ENCODE measurements around the gene ITGAE.

The ITGAE gene

DNA sequence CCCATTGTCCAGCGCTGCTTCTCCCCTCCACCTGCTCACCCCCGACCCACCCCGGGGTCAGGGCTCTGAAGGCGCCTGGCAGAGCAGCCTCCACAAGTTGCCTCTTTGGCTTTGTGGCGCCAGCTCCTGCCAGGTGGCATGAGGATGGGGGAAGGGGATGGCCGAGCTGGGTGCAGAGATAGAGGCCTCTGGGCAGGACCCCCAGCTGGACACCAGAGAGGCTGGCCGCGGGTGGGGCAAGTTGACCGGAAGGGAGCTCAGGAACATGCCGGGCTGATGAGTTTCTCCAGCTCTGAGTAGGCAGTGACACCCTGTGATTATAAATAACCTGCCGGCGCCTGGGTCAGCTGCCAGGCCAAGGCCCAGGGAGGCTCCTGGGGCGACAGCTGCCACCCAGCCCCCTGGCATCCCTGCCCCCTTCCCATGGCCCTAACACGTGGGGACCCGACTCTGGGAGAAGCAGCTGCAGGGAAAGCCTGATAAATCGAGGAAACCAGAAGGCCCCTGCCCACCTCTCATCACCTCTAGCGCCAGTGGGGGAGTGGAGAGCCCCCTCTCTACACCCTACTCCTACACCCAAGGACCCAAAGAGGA lies 105.8 kb downstream of the ITGAE start:
- Histone ChIP-seq H3F3A (ENCODE audit: low read depth) (no peaks in the 10 kb centered on the region; the same call in 1 of the 2 replicates), H3K27me3 (ENCODE audit: insufficient read depth, low read length, poor library complexity, severe bottlenecking) (no peaks in the 10 kb centered on the region), H4K20me1 (ENCODE audit: insufficient read depth, low read length, poor library complexity, severe bottlenecking) (peaks cover 26% of the 10 kb centered on the region), H3K9me3 (ENCODE audit: insufficient read depth, low read depth, low read length) (no peaks in the 10 kb centered on the region), H3K79me2 (ENCODE audit: insufficient read depth, low read length) (peaks cover 49% of the 10 kb centered on the region), H3K9me2 (replicated peaks; ENCODE audit: low read depth, low read length) (no peaks in the 10 kb centered on the region), H2AFZ (ENCODE audit: low read length) (peak overlapping the region; percentile 86), H3K36me3 (ENCODE audit: insufficient read depth, low read length) (peaks cover 10% of the 10 kb centered on the region; the same call in 1 of the 2 replicates), H3K4me1 (ENCODE audit: insufficient read depth, low read length, poor library complexity, severe bottlenecking) (peaks cover 42% of the 10 kb centered on the region), H3K4me3 (ENCODE audit: low read length, poor library complexity, severe bottlenecking) (peak overlapping the region; percentile 96), H3K4me2 (ENCODE audit: low read depth, low read length, poor library complexity, severe bottlenecking) (peak overlapping the region; percentile 91), H3K9ac (ENCODE audit: low read depth, low read length, poor library complexity, severe bottlenecking) (peak overlapping the region; percentile 92)
- TF ChIP-seq EZH2phosphoT487 (IDR thresholded peaks at IDR 0.05; ENCODE audit: borderline replicate concordance) = no peak
- TF ChIP-seq, protein P1, sequence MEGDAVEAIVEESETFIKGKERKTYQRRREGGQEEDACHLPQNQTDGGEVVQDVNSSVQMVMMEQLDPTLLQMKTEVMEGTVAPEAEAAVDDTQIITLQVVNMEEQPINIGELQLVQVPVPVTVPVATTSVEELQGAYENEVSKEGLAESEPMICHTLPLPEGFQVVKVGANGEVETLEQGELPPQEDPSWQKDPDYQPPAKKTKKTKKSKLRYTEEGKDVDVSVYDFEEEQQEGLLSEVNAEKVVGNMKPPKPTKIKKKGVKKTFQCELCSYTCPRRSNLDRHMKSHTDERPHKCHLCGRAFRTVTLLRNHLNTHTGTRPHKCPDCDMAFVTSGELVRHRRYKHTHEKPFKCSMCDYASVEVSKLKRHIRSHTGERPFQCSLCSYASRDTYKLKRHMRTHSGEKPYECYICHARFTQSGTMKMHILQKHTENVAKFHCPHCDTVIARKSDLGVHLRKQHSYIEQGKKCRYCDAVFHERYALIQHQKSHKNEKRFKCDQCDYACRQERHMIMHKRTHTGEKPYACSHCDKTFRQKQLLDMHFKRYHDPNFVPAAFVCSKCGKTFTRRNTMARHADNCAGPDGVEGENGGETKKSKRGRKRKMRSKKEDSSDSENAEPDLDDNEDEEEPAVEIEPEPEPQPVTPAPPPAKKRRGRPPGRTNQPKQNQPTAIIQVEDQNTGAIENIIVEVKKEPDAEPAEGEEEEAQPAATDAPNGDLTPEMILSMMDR (conservative IDR thresholded peaks at IDR 0.05; ENCODE audit: low read length) = no peak

DNA sequence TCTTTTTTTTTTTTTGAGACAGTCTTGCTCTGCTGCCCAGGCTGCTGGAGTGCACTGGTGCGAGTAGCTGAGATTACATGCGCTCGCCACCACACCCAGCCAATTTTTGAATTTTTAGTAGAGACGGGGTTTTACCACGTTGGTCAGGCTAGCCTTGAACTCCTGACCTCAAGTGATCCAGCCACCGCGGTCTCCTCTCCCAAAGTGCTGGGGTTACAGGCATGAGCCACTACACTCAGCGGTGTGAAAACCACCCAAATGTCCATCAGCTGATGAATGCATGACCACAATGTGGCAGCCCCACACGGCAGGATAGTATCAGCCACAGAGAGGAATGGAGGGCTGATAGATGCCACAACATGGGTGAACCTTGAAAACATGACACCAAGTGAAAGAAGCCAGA lies 107.2 kb downstream of the ITGAE start:
- Histone ChIP-seq H3K36me3 (ENCODE audit: insufficient read depth, low read length) (peaks cover 20% of the 10 kb centered on the region; the same call in 1 of the 2 replicates), H3K27me3 (ENCODE audit: insufficient read depth, low read length, poor library complexity, severe bottlenecking) (no peaks in the 10 kb centered on the region), H3K4me3 (ENCODE audit: low read length, poor library complexity, severe bottlenecking) (peak overlapping the region; percentile 96), H3K79me2 (ENCODE audit: insufficient read depth, low read length) (peaks cover 49% of the 10 kb centered on the region), H3K9ac (ENCODE audit: low read depth, low read length, poor library complexity, severe bottlenecking) (peak overlapping the region; percentile 92), H3F3A (ENCODE audit: low read depth) (no peaks in the 10 kb centered on the region; the same call in 1 of the 2 replicates), H3K9me2 (replicated peaks; ENCODE audit: low read depth, low read length) (no peaks in the 10 kb centered on the region), H4K20me1 (ENCODE audit: insufficient read depth, low read length, poor library complexity, severe bottlenecking) (peaks cover 30% of the 10 kb centered on the region), H3K9me3 (ENCODE audit: insufficient read depth, low read depth, low read length) (no peaks in the 10 kb centered on the region), H3K4me1 (ENCODE audit: insufficient read depth, low read length, poor library complexity, severe bottlenecking) (peaks cover 42% of the 10 kb centered on the region), H3K4me2 (ENCODE audit: low read depth, low read length, poor library complexity, severe bottlenecking) (peak overlapping the region; percentile 91), H2AFZ (ENCODE audit: low read length) (no peak overlapping the region)
- no peak for TF ChIP-seq EZH2phosphoT487 (IDR thresholded peaks at IDR 0.05; ENCODE audit: borderline replicate concordance)
- TF ChIP-seq, protein P1 (conservative IDR thresholded peaks at IDR 0.05; ENCODE audit: low read length) = no peak

DNA sequence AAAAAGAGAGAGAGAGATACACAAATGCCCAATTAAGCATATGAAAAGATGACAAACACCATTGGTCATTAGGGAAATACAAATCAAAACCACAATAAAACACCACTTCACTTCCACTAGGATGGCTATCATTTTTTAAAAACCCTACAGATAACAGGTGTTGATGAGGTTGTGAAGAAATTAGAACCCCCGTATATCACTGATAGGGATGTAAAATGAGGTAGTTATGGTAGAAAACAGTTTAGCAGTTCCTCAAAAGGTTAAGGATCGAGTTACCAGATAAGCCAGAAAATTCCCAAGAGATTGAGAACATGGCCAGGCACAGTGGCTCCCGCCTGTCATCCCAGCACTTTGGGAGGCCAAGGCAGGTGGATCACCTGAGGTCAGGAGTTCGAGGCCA lies 107.8 kb downstream of the ITGAE start:
- no peaks in the 10 kb centered on the region; the same call in 1 of the 2 replicates for H3F3A ChIP-seq (ENCODE audit: low read depth)
- peak overlapping the region; percentile 38 for H3K4me3 ChIP-seq (ENCODE audit: low read length, poor library complexity, severe bottlenecking)
- peak overlapping the region; percentile 66 for H3K4me2 ChIP-seq (ENCODE audit: low read depth, low read length, poor library complexity, severe bottlenecking)
- H3K36me3 ChIP-seq (ENCODE audit: insufficient read depth, low read length) = peaks cover 20% of the 10 kb centered on the region; the same call in 1 of the 2 replicates
- no peaks in the 10 kb centered on the region for H3K9me3 ChIP-seq (ENCODE audit: insufficient read depth, low read depth, low read length)
- H4K20me1 ChIP-seq (ENCODE audit: insufficient read depth, low read length, poor library complexity, severe bottlenecking) = peaks cover 33% of the 10 kb centered on the region
- TF ChIP-seq EZH2phosphoT487 (IDR thresholded peaks at IDR 0.05; ENCODE audit: borderline replicate concordance) = no peak
- TF ChIP-seq, protein P1 (conservative IDR thresholded peaks at IDR 0.05; ENCODE audit: low read length) = no peak
- no peak overlapping the region for H2AFZ ChIP-seq (ENCODE audit: low read length)
- H3K27me3 ChIP-seq (ENCODE audit: insufficient read depth, low read length, poor library complexity, severe bottlenecking) = no peaks in the 10 kb centered on the region
- peaks cover 36% of the 10 kb centered on the region for H3K4me1 ChIP-seq (ENCODE audit: insufficient read depth, low read length, poor library complexity, severe bottlenecking)
- H3K79me2 ChIP-seq (ENCODE audit: insufficient read depth, low read length) = peaks cover 49% of the 10 kb centered on the region
- no peaks in the 10 kb centered on the region for H3K9me2 ChIP-seq (replicated peaks; ENCODE audit: low read depth, low read length)
- no peak overlapping the region for H3K9ac ChIP-seq (ENCODE audit: low read depth, low read length, poor library complexity, severe bottlenecking)

All from Loucy (cell line).